DND-41 (cell line): ENCODE data around the gene TMEM131L.

Experiments
- EZH2 ChIP-seq: IDR thresholded peaks from 3 replicates; pipeline ENCODE4 v1.6.1; 2012; ENCODE audit warnings: borderline replicate concordance, low read depth, mild to moderate bottlenecking, moderate library complexity, low read length, inconsistent platforms; ENCODE audit not compliant: severe bottlenecking
- TF ChIP-seq, protein P1 (sequence below): IDR thresholded peaks from 2 replicates; pipeline ENCODE4 v1.5.1; 2012; ENCODE audit warnings: borderline replicate concordance, low read length, moderate library complexity, mild to moderate bottlenecking; ENCODE audit not compliant: poor library complexity, severe bottlenecking; ENCODE audit errors: extremely low read depth

DNA sequence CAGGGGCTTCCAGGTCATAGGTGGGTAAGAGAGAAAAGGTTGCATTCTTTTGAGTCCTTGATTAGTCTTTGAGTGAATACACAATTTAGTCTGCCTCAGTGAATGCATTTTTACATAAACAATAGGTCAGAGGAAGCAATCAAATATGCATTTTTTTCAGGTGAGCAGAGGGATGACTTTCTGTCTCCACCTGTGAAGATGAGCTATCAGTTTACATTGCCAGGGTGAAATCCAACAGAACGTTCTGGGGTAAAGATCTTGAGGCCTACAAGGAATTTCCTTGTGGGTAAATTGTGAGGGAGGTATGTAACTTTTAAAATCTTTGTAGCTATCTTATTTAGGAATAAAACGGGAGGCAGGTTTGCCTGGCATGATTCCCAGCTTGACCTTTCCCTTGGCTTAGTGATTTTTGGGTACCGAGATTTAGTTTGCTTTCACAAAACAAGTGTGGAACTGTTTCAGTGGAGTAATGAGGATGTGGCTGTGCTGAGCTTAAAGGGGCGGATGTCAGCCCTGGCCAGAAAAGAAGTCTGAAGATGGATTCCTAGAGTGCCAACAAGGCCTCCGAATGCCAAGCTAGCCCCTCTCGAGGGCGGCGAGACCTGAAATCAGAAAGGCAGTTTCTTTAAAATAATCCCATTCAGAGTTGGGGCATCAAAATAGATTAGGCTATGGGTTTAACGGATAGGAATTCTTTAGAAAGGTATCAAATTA, 29.5 kb downstream of the TMEM131L start:
- TF ChIP-seq, protein P1, sequence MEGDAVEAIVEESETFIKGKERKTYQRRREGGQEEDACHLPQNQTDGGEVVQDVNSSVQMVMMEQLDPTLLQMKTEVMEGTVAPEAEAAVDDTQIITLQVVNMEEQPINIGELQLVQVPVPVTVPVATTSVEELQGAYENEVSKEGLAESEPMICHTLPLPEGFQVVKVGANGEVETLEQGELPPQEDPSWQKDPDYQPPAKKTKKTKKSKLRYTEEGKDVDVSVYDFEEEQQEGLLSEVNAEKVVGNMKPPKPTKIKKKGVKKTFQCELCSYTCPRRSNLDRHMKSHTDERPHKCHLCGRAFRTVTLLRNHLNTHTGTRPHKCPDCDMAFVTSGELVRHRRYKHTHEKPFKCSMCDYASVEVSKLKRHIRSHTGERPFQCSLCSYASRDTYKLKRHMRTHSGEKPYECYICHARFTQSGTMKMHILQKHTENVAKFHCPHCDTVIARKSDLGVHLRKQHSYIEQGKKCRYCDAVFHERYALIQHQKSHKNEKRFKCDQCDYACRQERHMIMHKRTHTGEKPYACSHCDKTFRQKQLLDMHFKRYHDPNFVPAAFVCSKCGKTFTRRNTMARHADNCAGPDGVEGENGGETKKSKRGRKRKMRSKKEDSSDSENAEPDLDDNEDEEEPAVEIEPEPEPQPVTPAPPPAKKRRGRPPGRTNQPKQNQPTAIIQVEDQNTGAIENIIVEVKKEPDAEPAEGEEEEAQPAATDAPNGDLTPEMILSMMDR: no peak
- no peak for TF ChIP-seq EZH2
